ENCODE measurements around the gene PTK7. TPM values are rescaled to one million over a fixed set of nuclear protein-coding genes. Genes with fewer than 3 reads are reported as not detected.

Gene PTK7
- total and polyA plus RNA-seq, 2 donors (not counting 1 experiment from before 2014, with no cell fraction given) = not detected

GRCh38 chr6:43144879-43145278 is 68.8 kb downstream of the PTK7 start:
- peaks cover 0 to 4% (median 0%) of the 10 kb centered on the region in 4 experiments for H3K27me3 ChIP-seq (replicated peaks in 1 of 4; ENCODE audit: control extremely low read depth in 1 of 4, control insufficient read depth in 3 of 4, insufficient read depth in 4 of 4, low read length in 3 of 4)
- Mint-ChIP-seq H3K27me3 (peaks cover 10% of the 10 kb centered on the region), H3K4me3 (no peak overlapping the region), H3K9me3 (ENCODE audit: insufficient read depth) (no peaks in the 10 kb centered on the region), H3K4me1 (peaks cover 8% of the 10 kb centered on the region), H3K27ac (no peak overlapping the region)
- no peaks in the 10 kb centered on the region for H3K79me2 ChIP-seq (ENCODE audit: control insufficient read depth, insufficient read depth, low read length)
- H3K4me3 ChIP-seq (ENCODE audit: control extremely low read depth in 1 of 5, extremely low read depth in 1 of 5, insufficient read depth in 1 of 5, low read depth in 2 of 5, low read length in 4 of 5) = no peak overlapping the region
- H3K36me3 ChIP-seq (replicated peaks in 1 of 2; ENCODE audit: control extremely low read depth in 1 of 2, control insufficient read depth in 1 of 2, extremely low read depth in 1 of 2, insufficient read depth in 2 of 2, low read length in 1 of 2) = no peaks in the 10 kb centered on the region
- ChIA-PET POLR2A (no interaction called here), CTCF (interaction anchor here (1.7 to 4.3 kb wide), 2 partner anchors 14 to 244 kb away, joined by 4 to 50 read pairs; no protein-coding TSS in a partner anchor)
- H3K9me3 ChIP-seq (ENCODE audit: control extremely low read depth in 1 of 3, control insufficient read depth in 2 of 3, insufficient read depth in 1 of 3, low read length in 2 of 3) = no peaks in the 10 kb centered on the region
- peaks cover 7 to 8% of the 10 kb centered on the region in 2 donors for H3K4me1 ChIP-seq (ENCODE audit: control insufficient read depth in 2 of 2, insufficient read depth in 2 of 2, low read length in 2 of 2)
- no peak for ATAC-seq (ENCODE audit: low read depth)
- H2AFZ ChIP-seq (ENCODE audit: insufficient read depth, low read depth, low read length, poor library complexity, severe bottlenecking) = no peak overlapping the region
- 68% methylated on average over 3 of the region's 6 CpGs for WGBS (ENCODE audit: insufficient coverage)
- H3K4me2 ChIP-seq (replicated peaks; ENCODE audit: low read depth, low read length, poor library complexity, severe bottlenecking) = no peak overlapping the region
- no peak for DNase-seq
- H3K27ac ChIP-seq (ENCODE audit: low read length in 2 of 2) = no peak overlapping the region
- TF ChIP-seq CTCF (IDR thresholded peaks at IDR 0.05) (no peak), EZH2 (IDR thresholded peaks at IDR 0.05; ENCODE audit: borderline replicate concordance, insufficient read depth, low read depth, low read length, poor library complexity, severe bottlenecking) (no peak)
- intact Hi-C loops (cut with micrococcal nuclease) = loop anchor here (5.0 kb wide), 1 partner anchor 138 kb away; no protein-coding TSS in a partner anchor
- H3K9ac ChIP-seq (ENCODE audit: low read length) = no peak overlapping the region
- H4K20me1 ChIP-seq (ENCODE audit: control insufficient read depth, insufficient read depth, low read length, poor library complexity, severe bottlenecking) = no peaks in the 10 kb centered on the region

- H3K9me3 Mint-ChIP-seq (ENCODE audit: insufficient read depth) = no peaks in the 10 kb centered on the region
- H3K4me3 Mint-ChIP-seq = no peak overlapping the region
- H3K27me3 ChIP-seq (replicated peaks in 1 of 4; ENCODE audit: control extremely low read depth in 1 of 4, control insufficient read depth in 3 of 4, insufficient read depth in 4 of 4, low read length in 3 of 4) = peaks cover 0 to 4% (median 0%) of the 10 kb centered on the region in 4 experiments
- H3K9ac ChIP-seq (ENCODE audit: low read length) = no peak overlapping the region
- H3K4me1 ChIP-seq (ENCODE audit: control insufficient read depth in 2 of 2, insufficient read depth in 2 of 2, low read length in 2 of 2) = peaks cover 7 to 8% of the 10 kb centered on the region in 2 donors
- WGBS (ENCODE audit: insufficient coverage) = 88% methylated on average over 2 of the region's 3 CpGs
- no peaks in the 10 kb centered on the region for H3K36me3 ChIP-seq (replicated peaks in 1 of 2; ENCODE audit: control extremely low read depth in 1 of 2, control insufficient read depth in 1 of 2, extremely low read depth in 1 of 2, insufficient read depth in 2 of 2, low read length in 1 of 2)
- no peaks in the 10 kb centered on the region for H4K20me1 ChIP-seq (ENCODE audit: control insufficient read depth, insufficient read depth, low read length, poor library complexity, severe bottlenecking)
- H3K4me3 ChIP-seq (ENCODE audit: control extremely low read depth in 1 of 5, extremely low read depth in 1 of 5, insufficient read depth in 1 of 5, low read depth in 2 of 5, low read length in 4 of 5) = no peak overlapping the region
- CTCF ChIA-PET = interaction anchor here (1.6 kb wide), 1 partner anchor 245 kb away, joined by 5 read pairs; no protein-coding TSS in a partner anchor
- H3K9me3 ChIP-seq (ENCODE audit: control extremely low read depth in 1 of 3, control insufficient read depth in 2 of 3, insufficient read depth in 1 of 3, low read length in 2 of 3) = no peaks in the 10 kb centered on the region
- ATAC-seq (ENCODE audit: low read depth) (no peak), DNase-seq (no peak)
- H3K27ac ChIP-seq (ENCODE audit: low read length in 2 of 2) = no peak overlapping the region
- TF ChIP-seq EZH2 (IDR thresholded peaks at IDR 0.05; ENCODE audit: borderline replicate concordance, insufficient read depth, low read depth, low read length, poor library complexity, severe bottlenecking) (no peak), CTCF (IDR thresholded peaks at IDR 0.05) (no peak)
- H3K79me2 ChIP-seq (ENCODE audit: control insufficient read depth, insufficient read depth, low read length) = no peaks in the 10 kb centered on the region
- H3K4me2 ChIP-seq (replicated peaks; ENCODE audit: low read depth, low read length, poor library complexity, severe bottlenecking) = no peak overlapping the region
- no peak overlapping the region for H3K27ac Mint-ChIP-seq
- no peak overlapping the region for H2AFZ ChIP-seq (ENCODE audit: insufficient read depth, low read depth, low read length, poor library complexity, severe bottlenecking)
- H3K27me3 Mint-ChIP-seq = peaks cover 10% of the 10 kb centered on the region
- intact Hi-C loops (cut with micrococcal nuclease) = no loop called here
- peaks cover 8% of the 10 kb centered on the region for H3K4me1 Mint-ChIP-seq
- POLR2A ChIA-PET = no interaction called here
Measured at GRCh38 chr6:43146261-43146660, 70.1 kb downstream of the PTK7 start.
